Smooth muscle cell of the coronary artery (primary cell): Measurements from ENCODE around the gene KCTD10. TPM values are rescaled to one million over a fixed set of nuclear protein-coding genes. Genes with fewer than 3 reads are reported as not detected.

Experiments used
- total RNA-seq: library from RNA; depleted of rRNA; stranded (reverse); fragments of >200 nt; gene quantifications from 2 replicates; pipeline ENCODE4 v1.2.3, GENCODE V29; 2014; ENCODE audit warnings: low replicate concordance

The KCTD10 gene
- total RNA-seq, result 87.8 and 137 TPM in 2 replicates

DNA sequence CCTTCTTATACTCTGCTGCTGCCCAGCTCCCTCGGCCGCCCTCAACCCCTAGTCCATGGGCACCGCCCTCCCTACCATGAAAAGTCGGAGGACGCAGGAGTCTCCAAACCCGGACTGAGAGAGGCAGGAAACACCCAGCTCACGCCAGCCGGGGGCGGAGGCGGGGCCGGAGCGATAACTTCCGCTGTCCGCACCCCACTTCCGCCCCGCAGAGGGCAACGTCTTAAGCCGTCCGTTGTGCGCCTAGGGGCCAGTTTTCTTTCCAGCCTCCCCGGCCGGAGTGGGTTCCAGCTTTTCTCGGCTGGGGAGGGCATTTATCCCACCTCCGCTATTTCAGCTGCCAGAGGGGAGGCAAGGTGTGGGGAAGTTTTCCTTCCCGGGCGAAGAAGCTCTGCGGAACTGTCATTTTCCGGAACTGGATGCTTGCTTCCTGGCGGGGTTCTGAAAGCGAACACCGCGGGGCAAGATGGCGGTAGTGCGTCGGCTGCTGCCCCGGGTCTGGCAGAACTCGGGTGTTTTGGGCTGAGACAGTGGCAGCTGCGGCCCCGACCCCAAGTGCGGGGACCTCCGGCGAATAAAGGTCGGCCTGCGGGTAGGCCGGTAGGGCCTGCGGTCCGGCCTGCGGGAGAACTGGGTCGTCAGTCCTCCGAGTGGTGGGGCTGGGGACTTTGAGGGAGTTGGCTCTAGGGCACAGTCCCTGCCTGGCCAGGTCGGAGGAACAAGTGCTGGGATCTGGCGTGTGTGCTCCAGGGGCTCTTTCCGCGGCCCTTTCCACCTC, at the start of gene KCTD10, which contains the start of gene UBE3B:
KCTD10 (minus strand) TSS at position 116 of the 778 bp plus-strand sequence; CDS start at position 78, 38 bp downstream.
UBE3B (plus strand) TSS at position 450 of the 778 bp plus-strand sequence. CDS start 5,918 bp downstream, outside the sequence.

Other genes with a start within 250 kb of the KCTD10 start
- not detected in 2 replicates for gene FOXN4, start 168.0 kb downstream of the KCTD10 start, total RNA-seq
- not detected in 2 replicates for gene MYO1H, start 129.4 kb downstream of the KCTD10 start, total RNA-seq
- 22.1 and 27.6 TPM in 2 replicates for gene UBE3B, start 334 bp upstream of the KCTD10 start, total RNA-seq
- 13.7 and 49.2 TPM in 2 replicates for gene MMAB, start 96.2 kb upstream of the KCTD10 start, total RNA-seq
- 4.9 and 16.6 TPM in 2 replicates for gene MVK, start 96.5 kb upstream of the KCTD10 start, total RNA-seq
- gene FAM222A, start 236.5 kb upstream of the KCTD10 start, total RNA-seq, result 0.08 TPM in 1 of 2 replicates, not detected in the other